ENCODE measurements around the gene NTM.

- TF ChIP-seq CTCF (IDR thresholded peaks at IDR 0.05) (no peak), POLR2A (IDR thresholded peaks at IDR 0.05) (no peak)
Measured at GRCh38 chr11:131614631-131615030, 244.2 kb downstream of the NTM start.
